ENCODE results near the gene CXCR5.

CXCR5 gene

DNA sequence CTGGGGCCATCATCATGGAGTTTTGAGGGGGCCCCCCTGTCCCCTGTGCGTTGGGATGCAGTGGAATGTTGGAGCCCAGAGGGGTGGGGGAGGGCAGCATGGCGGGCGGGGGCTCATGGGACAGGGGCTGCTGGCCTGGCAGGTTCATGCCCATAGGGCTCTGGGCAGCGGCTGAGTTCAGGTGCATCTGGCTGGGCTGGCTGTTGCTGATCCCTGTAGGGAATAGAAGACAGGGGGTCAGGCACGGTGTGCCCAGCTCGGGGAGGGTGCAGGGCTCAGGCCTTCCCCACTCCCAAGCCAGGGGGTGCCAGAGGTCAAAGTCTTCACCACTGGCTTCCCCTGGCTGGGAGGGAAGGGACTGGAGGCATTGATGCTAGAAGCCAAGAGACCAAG, 15.6 kb downstream of the CXCR5 start:
- no peak for DNase-seq

DNA sequence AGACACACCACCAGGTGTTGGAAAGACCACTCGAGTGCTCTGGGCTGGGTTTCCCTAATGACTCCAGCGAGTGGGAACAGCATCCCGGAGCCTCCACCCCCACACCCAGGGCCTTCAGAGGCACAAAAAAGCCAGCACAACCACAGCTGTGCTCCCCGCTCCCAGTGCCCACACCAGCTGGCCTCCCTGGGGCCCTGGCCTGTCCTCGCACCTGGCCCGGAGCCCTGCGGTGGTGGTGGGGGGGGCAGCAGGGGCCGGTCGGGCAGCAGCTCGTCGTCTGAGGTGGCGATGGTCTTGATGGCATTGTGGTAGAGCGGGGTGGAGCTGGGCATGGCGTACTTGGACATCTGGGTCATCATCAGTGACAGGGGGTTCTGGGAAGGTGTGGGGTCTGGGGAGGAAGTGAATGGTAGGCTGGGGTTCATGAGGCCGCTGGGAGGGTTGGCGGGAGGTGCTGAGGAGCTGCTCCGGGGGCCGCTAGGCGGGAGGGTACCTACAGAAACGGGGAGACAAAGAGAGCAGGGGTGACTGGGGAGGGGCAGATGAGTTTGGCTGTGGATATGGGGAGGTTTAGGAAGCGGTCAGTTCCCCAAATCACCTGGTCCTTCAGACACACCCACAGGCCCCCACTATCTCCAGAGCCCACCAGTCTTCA, 16.1 kb downstream of the CXCR5 start:
- DNase-seq: no peak

DNA sequence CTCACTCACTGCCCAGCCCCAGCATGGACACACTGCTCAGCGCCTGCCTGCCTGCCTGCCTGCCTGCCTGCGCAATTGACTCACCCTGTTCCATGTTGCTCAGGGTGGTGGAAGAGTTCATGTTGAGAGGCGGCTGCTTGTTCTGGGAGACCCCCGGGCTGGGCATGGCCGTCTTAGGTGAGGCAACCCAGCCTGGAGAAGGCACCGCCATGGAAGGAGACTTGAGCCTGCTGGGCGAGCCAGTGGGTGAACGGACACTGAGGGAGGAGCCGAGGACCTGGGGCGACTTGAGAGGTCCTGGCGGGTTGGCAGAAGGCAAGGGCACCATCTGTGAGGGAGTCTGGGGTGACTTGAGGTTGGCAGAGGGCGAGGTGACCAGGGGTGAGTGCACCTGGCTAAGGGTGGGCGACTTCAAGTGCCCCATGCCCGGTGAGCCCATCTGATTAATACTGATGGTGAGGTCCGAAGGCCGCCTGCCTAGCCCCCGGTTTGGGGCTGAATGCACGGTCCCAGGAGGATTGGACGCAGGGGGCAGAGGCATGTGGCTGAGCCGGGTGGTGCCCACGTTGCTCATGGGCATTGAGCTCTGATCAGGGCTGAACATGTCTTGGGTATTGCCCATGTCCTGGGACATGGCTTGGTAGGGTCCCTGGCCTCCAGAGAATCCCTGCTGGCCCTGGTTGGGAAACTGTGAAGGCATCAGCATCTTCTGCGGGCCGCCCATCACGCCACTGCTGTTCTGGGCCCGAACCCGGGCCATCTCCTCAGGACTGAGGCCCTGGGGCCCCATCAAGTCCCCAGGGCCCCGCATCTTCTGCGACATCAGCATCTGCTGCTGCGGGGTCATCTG, 17.1 kb downstream of the CXCR5 start:
- no peak for DNase-seq

DNA sequence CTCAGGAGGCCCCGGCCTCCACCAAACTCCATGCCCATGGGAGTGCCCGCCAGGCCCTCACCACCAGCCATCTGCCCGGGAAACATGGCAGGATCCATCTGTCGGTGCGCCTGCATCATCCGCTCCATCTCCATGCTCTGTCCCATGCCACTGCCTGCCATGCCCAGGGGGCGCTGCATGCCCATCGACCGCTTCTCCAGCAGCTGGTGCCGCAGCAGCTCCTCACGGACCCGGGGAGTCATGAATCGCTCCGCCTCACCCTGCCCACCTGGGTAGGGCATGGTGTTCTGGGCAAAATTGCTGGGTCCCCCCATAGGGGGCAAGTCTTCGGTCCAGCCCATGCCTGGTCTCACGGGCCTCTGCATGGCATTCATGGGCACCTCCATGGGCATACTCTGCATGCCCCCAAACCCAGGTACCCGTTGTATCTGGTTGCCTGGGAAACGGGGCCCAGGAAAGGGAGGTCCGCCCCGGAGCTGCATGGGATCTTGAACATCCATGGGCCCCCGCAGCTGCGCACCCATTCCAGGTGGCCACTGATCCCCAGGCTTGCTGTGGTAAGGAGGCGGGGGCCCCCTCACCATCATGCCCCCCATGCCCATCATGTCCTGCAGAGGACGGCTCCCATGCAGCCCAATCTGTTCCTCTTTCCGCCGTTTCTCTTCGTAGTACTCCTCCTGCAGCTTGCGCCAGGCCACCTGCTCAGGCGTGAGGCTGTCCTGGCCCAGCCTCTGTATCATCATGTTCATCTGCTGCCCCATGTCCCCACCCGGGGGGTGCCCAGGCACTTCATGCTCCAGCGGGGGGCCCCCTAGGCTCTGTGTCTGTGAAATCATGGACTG, 18.0 kb downstream of the CXCR5 start:
- no peak for DNase-seq

DNA sequence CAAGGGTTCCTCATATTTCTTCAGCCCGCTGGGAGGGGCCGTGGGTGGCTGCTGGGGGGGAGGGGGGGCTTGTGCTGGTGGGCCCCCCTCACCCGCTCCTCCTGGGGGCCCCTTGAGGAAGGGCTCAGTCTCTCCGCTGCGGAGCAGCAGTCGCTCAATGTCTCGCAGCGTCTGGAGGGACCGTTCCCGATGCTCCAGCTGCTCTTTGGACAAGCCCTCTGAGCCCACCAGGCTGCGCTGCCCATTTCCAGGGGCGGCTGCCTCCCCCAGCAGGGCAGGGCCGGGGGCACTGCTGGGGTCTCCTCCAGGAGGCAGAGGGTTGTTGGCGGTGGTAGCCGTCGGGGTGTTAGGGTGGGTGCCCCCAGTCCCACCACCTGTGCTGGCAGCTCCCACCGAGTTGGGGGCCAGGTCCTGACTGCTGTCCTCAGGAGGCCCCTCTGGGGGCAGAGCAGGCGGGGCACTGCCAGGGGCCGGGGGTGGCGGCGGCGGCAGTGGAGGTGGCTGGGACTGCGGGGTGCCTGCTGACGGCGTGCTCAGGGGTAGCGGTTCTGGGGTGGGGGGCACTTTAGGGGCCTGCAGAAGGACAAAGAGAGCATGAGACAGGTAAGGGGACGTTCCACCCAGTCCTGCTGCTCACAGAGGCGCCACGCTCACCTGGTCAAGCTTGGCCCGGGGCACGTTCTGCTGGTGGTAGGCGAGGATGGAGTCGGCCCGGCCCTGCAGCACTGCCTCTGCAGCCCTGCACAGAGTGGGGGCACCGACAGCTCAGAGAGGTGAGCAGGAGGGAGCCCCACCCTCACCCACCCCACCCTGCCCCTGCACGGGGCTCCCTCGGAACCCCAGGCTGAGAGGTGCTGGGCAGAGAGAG, 18.9 kb downstream of the CXCR5 start:
- DNase-seq: no peak

DNA sequence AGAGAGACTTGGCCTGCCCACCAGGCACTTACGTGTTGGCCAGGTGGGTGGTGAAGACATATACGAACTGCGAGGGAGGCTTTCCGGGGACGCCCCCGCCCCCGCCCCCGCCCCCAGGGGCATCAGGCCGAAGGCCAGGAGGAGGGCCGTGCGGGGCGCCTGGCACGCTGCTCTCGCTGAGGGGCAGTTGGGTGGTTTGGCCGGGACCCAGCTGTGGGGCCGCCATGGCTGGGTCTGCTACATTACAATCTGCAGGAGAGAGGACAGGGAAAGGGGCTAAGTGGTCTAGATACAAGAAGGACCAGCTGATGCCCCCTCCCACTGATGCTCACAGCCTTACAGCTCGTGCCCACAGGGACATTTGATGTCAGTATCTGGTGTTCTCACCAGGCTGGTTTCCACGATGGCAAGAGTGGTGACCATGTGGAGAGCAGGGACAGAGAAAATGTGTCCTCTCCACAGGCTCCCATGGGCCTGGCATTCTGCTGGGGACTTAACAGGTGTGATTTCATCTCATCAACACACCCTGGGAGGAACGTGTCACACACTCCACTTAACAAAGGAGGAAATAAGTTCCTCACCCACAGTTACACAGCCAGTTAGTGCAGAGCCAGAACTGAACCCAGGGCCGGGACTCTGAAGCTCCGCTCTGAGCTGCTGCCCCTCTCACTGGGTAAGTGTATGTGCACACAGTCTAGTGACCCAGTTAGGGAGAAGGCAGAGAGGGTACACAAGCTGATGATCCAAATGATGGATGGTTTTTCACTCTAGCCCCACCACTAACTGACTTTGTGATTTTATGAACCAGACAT, 19.7 kb downstream of the CXCR5 start:
- no peak for DNase-seq

DNA sequence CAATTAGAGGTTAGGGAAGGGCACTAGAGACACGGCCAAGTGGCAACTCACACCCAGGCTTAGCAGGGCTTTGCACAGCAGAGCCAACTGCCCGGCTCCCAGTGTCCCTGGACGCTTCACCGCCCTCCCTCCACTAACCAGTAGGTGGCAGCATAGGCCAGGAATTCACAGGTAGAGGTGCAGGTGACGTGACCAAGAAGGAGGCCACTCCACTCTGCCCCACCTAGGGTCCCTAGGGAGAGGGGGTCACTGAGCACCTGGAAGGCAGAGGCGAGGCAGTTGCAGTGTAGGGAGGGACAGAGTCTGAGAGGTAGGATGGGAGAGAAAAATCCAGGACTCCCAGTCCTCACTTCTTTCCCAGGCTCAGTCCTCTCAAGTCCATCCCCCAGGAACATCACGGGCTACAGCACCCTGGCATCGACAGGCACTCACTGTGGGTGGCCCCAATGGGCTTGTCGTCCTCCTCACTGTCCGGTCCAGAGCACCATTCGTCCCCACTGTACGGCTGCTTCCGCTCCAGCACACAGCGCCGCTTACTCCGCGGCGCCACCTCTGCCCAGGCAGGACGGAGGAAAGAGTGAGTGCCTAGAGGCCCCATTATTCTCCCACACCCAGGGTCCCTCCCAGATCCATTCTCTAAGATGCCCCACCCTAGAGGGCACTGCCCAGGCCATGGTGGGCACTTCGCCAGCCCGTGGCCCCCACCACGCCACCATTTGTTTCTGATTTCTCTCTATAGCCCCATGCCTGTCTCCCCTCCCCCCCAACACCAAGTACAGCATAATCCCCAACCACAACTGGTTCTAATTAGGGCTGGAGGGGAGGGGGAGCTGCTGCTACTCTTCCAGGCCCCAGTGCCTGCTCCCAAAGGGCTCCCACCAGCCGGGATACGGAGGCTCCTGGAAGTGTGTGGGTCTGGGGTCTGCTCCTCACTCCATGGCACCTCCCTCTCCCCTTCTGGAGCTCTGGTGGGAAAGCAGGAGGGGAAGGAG, 23.7 kb downstream of the CXCR5 start:
- DNase-seq: peak; percentile 80

DNA sequence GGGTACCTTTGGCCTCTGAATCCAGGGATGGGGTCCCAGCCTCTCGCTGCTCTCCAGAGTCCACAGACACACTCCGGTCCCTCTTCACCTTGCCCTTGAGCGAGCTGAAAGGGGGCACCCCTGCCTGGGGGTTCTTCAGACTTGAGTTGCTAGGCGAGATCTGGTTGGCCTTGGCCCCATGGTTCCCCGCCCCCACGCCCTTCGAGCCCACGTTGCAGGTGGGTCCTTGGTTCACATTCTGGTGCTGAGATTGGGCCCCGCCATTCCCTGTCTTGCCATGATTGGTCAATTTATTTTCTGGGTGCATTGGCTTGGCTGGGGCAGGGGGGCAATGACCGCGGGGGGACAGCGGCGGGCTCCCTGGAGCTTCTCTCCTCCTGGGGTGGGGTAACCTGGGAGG, 24.6 kb downstream of the CXCR5 start:
- DNase-seq: no peak

DNA sequence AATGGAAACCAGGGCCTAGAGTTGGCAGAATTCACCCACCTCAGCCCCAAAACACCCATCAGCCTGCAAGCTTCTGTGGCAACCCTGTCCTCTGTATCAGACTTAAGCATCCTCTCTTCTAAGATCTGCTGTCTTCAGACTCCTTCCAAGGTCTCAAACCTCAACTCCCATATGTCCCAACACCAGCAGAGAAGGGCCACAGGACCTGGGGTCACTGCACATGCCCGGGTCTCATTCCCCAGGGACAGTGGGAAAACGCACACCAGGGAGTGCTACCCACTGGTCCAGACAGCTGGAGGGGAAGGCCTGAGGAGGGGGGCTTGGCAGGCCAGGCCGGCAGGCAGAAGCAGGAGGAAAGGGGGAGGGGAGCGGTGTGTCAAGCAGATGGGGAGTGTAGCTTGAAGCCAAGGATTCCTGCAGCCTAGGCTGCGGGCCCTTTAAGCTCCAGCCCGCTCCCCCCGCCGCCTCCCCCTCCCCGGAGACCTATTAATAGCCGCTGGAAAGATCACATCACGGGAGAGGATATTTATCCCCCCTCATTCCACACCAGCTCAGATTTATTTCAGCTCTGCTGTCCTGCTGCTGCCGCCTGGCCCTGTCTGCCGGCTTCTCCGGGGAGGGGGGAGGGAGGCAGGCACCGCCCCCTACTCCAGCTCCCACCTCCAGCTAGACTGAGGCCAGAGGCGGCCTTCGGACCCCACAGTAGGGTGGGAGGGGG, 25.4 kb downstream of the CXCR5 start:
- DNase-seq: no peak

DNA sequence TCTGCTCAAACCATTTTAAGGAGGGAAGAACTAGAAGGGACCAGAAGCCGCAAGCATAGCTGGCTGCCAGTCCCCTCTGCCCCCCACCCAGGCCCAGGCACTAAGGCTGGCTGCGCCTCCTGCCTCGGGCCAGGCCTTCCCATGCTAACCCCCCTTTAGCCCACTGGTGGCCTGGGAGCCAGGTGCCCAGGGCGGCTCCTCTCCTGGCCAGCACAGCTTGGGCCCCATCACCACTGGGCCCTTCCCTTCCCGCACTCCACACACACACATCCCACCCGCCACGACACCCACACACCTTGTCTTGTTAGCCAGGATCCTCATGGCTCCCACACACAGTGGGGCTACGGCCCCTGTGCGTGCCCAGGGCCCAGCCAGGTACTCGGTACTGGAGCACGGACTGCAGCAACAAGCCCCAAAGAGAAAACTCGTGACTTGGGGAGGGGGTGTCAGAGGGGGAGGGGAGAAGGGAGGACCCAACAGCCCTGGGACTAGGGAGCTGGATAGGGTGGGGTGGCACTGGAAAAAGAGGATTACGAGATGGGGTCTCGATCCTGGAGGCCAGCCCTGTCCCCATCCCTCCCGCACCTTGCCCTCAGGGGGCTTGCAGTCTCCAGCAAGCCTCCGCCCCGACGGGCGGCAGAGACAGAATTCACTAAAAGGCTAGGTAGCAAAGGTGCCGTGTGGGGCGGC, 26.1 kb downstream of the CXCR5 start:
- DNase-seq: no peak

DNA sequence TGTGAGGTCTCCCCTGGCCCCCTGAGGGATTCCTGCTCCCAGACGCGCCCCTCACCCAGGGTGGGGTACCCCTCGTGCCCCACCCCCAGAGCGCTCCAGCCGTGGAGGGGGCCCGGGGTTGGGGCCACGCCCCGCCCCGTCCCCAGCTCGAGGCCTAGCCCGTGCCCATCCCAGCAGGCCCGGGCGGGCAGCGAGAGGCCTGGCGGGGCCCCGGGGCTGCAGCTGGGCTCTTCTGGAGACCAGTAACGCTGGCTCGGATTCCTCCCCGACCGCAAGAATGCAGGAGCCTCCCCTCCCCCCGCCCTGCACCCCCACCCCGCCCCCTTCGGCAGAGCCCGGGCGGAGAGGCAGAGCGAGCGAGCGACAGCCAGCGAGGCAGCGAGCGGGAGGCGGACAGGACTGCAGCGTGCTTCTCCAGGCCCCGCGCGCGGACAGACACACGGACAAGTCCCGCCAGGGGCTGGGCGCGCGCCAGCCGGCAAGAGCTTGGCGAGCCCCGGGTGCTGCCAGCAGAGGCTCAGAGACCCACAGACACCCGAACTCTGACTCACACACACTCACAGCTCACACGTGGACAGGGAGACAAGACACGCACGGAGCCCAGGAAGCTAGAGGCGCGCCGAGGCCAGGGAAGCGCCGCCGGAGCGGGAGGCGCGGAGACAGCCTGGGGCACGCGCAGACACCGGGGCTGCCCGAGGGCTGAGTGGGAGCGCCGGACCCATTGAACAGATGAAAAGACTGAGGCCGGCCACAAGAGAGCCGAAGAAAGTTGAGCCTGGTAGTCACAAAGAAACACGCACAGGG, 26.8 kb downstream of the CXCR5 start:
- peak; percentile 61 for DNase-seq

DNA sequence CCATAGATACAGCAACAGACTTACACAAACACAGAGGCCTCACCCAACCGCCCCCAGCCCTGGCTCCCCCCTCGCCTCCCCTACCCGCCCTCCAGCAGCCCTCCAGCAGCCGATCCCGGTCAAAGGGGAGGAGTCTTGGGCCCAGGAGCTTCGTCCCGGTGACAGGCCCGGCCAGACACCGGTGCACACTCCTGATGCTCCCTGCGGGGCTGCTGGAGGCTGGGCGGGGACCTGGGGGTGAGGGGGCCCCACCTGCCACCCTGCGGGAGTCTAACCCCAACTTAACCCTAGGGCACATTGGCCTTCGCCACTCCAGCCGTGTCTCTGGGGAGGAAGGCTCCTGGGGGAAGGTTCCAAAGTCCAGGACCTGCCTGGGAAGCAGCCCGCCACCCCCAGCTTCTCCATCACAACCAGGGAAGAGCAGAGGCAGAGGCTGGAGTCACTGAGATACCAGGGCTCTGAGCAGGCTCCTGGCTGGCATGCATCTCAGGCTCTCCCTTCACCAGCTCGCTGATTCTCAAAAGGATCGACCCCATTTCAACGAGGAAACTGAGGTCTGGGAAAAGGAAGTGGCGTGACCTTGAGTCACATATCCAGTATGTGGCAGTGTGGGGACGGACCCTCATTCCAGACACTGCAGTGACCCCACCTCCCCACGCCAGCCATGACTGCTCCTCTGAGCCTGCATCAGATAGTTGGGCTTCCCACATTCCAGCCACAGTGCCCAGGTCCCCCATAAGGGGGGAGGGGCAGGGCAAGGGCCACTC, 27.6 kb downstream of the CXCR5 start:
- DNase-seq: no peak

DNA sequence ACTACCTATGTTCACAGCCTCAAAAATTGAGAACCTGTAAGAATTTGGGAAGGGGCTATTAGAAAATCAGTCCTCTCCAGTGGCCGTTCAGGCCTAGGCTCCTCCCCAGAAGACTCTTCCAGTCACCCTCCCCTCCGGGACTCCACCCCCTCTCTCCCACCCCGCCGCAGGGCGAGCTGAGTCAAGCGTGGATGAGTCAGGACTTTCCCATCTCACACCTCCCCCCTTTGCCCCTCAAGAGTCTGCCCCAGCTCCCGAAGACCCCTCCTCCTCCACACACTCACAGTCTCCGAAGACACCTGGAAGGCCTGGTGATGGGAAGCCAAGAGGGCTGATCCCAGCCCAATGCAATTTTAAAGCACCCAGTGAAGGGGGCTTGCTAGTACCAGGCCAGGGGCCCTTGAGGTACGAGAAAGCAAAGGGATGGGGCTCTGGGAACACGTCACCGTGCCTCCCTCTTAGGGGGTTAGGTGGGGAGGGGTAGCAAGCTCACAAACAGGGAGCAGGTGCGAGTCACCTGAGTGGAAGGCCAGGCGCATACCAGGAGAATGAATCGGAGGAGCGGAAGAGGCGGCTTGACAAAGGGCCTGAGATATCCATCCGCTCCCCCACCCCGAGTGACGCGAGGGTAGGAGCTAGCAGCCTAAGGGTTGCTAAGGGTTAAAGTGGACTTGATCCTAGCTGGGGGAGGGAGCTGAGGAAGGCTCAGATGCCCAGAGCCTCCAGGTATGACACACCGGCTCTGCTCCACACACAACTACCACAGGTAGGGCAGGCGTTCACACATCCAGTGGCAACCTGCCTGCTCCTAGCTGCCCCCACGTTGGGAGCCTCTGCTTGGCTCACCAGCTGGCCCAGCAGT, 28.4 kb downstream of the CXCR5 start:
- DNase-seq: peak; percentile 48

DNA sequence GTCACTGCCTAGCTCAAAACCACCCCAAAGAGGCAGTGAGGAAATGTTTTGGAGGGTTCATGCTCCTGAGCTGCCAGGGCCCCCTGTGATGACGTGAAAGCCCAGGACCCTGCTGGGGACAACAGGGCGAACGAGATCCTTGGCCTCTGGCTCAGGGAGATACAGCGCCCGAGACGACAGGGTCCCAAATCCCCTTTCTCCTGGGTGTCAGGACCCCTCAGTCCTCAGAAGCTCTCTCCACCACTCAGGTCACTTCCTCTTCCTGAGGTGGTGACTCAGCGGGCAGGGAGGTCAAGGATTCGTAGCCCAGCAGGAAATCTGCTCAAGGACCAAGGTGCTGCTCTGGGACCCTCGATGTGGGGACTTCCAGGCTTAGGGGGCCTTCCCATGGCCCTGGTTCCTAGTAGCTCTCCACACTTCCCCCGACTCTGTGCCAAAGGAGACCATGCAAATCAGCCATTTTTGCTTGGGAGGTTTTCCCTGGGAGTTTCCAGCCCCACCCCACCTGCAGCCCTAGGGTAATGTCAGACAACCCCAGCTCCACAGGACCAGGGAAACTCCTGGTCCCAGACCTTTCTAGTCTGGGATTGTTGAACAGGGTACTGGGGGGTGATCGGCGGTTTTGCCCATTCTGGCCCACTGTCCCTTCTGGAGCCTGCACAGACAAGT, 29.2 kb downstream of the CXCR5 start:
- DNase-seq: no peak

DNA sequence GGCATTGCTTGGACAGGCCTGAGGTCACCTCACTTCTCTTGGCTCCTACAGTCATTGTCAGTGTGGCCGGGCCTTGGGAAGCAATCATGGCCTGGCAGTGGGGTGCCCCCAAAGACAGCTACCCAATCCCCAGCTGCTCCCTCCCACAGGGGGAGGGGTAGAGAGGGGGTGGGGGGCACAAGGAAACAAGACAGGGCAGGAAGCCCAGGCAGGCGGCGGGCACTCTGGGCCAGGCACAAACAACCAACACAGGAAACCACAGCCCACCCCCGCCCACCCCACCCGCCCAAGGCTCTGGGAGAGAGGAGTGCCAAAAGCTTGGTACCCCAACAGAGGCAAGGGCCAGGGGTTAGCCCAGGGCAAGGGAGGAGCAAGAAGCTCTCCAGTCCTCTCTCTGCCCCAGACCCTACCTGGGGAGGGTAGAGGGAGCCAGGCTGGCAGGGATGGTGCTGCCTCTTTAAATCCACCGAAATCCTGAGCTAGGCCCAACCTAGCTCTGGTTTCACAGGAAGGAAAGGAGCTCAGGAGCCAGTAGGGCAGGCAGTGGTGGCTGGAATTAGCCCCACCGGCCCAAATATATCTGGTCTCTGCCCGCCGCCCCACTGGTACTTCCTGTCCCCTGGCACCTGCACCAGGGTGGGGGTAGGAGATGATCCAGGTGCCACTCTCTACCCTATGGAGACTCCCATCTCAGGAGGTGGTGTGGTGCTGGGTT, 29.9 kb downstream of the CXCR5 start:
- DNase-seq: peak; percentile 48
